Prostate gland (tissue), 2 donors: ENCODE measurements around the gene NOS1AP.

Experiments
- POLR2A ChIP-seq: fragments of 450-650 bp; IDR thresholded peaks from one replicate; pipeline ENCODE4 v1.6.1; 2016; ENCODE audit warnings: antibody characterized with exemption, mild to moderate bottlenecking
- POLR2AphosphoS5 ChIP-seq: sonication (generic); formaldehyde crosslinking; IDR thresholded peaks from one replicate; pipeline ENCODE4 v1.6.1; 2017; ENCODE audit warnings: antibody characterized with exemption
- TF ChIP-seq, protein P1 (sequence below), 4 experiments: fragments of 200-600 bp in 2 of 4; fragments of 450-650 bp in 2 of 4; sonication (generic) in 2 of 4; IDR thresholded peaks; 1 replicate in 3 of 4; 2 replicates in 1 of 4; pipeline ENCODE4 v1.5.1; 2016 to 2019; ENCODE audit warnings: antibody characterized with exemption in 4 of 4, mild to moderate bottlenecking in 2 of 4, moderate library complexity in 2 of 4

GRCh38 chr1:162397943-162398560, 328.6 kb downstream of the NOS1AP start:
- TF ChIP-seq, protein P1, sequence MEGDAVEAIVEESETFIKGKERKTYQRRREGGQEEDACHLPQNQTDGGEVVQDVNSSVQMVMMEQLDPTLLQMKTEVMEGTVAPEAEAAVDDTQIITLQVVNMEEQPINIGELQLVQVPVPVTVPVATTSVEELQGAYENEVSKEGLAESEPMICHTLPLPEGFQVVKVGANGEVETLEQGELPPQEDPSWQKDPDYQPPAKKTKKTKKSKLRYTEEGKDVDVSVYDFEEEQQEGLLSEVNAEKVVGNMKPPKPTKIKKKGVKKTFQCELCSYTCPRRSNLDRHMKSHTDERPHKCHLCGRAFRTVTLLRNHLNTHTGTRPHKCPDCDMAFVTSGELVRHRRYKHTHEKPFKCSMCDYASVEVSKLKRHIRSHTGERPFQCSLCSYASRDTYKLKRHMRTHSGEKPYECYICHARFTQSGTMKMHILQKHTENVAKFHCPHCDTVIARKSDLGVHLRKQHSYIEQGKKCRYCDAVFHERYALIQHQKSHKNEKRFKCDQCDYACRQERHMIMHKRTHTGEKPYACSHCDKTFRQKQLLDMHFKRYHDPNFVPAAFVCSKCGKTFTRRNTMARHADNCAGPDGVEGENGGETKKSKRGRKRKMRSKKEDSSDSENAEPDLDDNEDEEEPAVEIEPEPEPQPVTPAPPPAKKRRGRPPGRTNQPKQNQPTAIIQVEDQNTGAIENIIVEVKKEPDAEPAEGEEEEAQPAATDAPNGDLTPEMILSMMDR (IDR thresholded peaks at IDR 0.05): no peak
- TF ChIP-seq POLR2A (no peak), POLR2AphosphoS5 (no peak)
